SK-N-SH (cell line): ENCODE results near the gene TNRC6B. TPM values are rescaled to one million over a fixed set of nuclear protein-coding genes. Genes with fewer than 3 reads are reported as not detected.

Experiments
- CTCF ChIA-PET: fragments of 300-600, 350-600 bp; formaldehyde crosslinking; extraction: SDS; loops from one replicate; lab custom pipeline; 2021; lab: Yijun Ruan, JAX
- POLR2A ChIA-PET: fragments of 350-600 bp; sonication (Branson Sonifier 250); formaldehyde crosslinking; extraction: SDS; loops from one replicate; lab custom pipeline; 2020; ENCODE audit warnings: antibody characterized with exemption, inconsistent platforms; lab: Yijun Ruan, JAX
- DNase-seq: peaks from one replicate; pipeline ENCODE4 v3.0.0; 2012
- H2AFZ ChIP-seq: fragments of 200-600 bp; sonication (generic); 2 replicates; pipeline ENCODE4 v1.8.1; 2016; ENCODE audit warnings: antibody characterized with exemption, mild to moderate bottlenecking, low read depth
- H3F3A ChIP-seq: fragments of 200-600 bp; sonication (generic); replicated peaks from 2 replicates; pipeline ENCODE3; 2016; ENCODE audit warnings: antibody characterized with exemption, mild to moderate bottlenecking; ENCODE audit not compliant: insufficient read depth
- H3K27ac ChIP-seq, 2 experiments: fragments of 200-500 bp in 1 of 2; fragments of 200-600 bp in 1 of 2; sonication (Bioruptor generic) in 1 of 2; sonication (generic), shearing (Covaris generic) in 1 of 2; 2 replicates each; pipeline versions ENCODE4 v1.5.1 to v1.6.1; 2014 to 2016; ENCODE audit warnings: low read depth in 2 of 2, inconsistent platforms in 1 of 2, low read length in 1 of 2, mild to moderate bottlenecking in 1 of 2, mixed read lengths in 1 of 2
- H3K27me3 ChIP-seq: fragments of 200-600 bp; sonication (generic), shearing (Covaris generic); 2 replicates; pipeline ENCODE4 v1.6.1; 2016; ENCODE audit warnings: mixed run types; ENCODE audit not compliant: insufficient read depth
- H3K36me3 ChIP-seq, 2 experiments: fragments of 200-500 bp in 1 of 2; fragments of 200-600 bp in 1 of 2; sonication (Bioruptor generic) in 1 of 2; sonication (generic) in 1 of 2; replicated peaks in 1 of 2; 2 replicates each; pipeline versions ENCODE3 to v1.5.1; 2014 to 2016; ENCODE audit warnings: low read length in 1 of 2, mild to moderate bottlenecking in 1 of 2; ENCODE audit not compliant: insufficient read depth in 2 of 2, control insufficient read depth in 1 of 2
- H3K4me1 ChIP-seq, 2 experiments: fragments of 200-500 bp in 1 of 2; fragments of 200-600 bp in 1 of 2; sonication (Bioruptor generic) in 1 of 2; sonication (generic), shearing (Covaris generic) in 1 of 2; 2 replicates each; pipeline versions ENCODE4 v1.5.1 to v1.6.1; 2014 to 2016; ENCODE audit warnings: low read depth in 1 of 2, low read length in 1 of 2, mixed run types in 1 of 2; ENCODE audit not compliant: insufficient read depth in 2 of 2, control insufficient read depth in 1 of 2
- H3K4me2 ChIP-seq: fragments of 200-600 bp; sonication (generic), shearing (Covaris generic); 2 replicates; pipeline ENCODE4 v1.6.1; 2017; ENCODE audit warnings: mixed run types
- H3K4me3 ChIP-seq, 2 experiments: fragments of 200-500 bp in 1 of 2; fragments of 200-600 bp in 1 of 2; sonication (Bioruptor generic) in 1 of 2; sonication (generic), shearing (Covaris generic) in 1 of 2; 2 replicates each; pipeline versions ENCODE4 v1.5.1 to v1.8.1; 2014 to 2016; ENCODE audit warnings: low read depth in 2 of 2, inconsistent platforms in 1 of 2, low read length in 1 of 2, mild to moderate bottlenecking in 1 of 2, mixed read lengths in 1 of 2, moderate library complexity in 1 of 2
- H3K79me2 ChIP-seq: fragments of 200-600 bp; sonication (generic); 2 replicates; pipeline ENCODE4 v1.8.1; 2017; ENCODE audit warnings: mild to moderate bottlenecking; ENCODE audit not compliant: insufficient read depth
- H3K9ac ChIP-seq: fragments of 200-600 bp; sonication (generic); 2 replicates; pipeline ENCODE4 v1.6.1; 2017; ENCODE audit warnings: mixed run types
- H3K9me2 ChIP-seq: fragments of 200-600 bp; sonication (generic); 2 replicates; pipeline ENCODE4 v1.6.1; 2017; ENCODE audit warnings: mixed run types
- H3K9me3 ChIP-seq: fragments of 200-600 bp; sonication (generic); 2 replicates; pipeline ENCODE4 v1.6.1; 2017; ENCODE audit warnings: mixed run types, mild to moderate bottlenecking, moderate library complexity
- H4K20me1 ChIP-seq: fragments of 200-600 bp; sonication (generic); 2 replicates; pipeline ENCODE4 v1.6.1; 2017; ENCODE audit warnings: mild to moderate bottlenecking, mixed run types; ENCODE audit not compliant: insufficient read depth
- CHD2 ChIP-seq: fragments of 150-350 bp; IDR thresholded peaks from 2 replicates; pipeline ENCODE4 v1.6.1; 2018; ENCODE audit warnings: low read length; ENCODE audit not compliant: partially characterized antibody
- CTCF ChIP-seq: fragments of 200-600 bp; sonication (generic); IDR thresholded peaks from 2 replicates; pipeline ENCODE4 v1.6.1; 2017; ENCODE audit warnings: antibody characterized with exemption, mild to moderate bottlenecking, moderate library complexity
- ELF1 ChIP-seq: IDR thresholded peaks from 2 replicates; pipeline ENCODE4 v1.4.0; 2012
- EZH2phosphoT487 ChIP-seq: fragments of 200-600 bp; sonication (generic); IDR thresholded peaks from 2 replicates; pipeline ENCODE4 v1.6.1; 2017; ENCODE audit warnings: low read depth, mixed run types, mild to moderate bottlenecking, antibody characterized with exemption, moderate library complexity, borderline replicate concordance
- FOXJ3 ChIP-seq: sonication (generic); formaldehyde crosslinking; IDR thresholded peaks from 2 replicates; pipeline ENCODE4 v1.5.1; 2020; ENCODE audit warnings: mild to moderate bottlenecking, missing genetic modification reagents
- FOXM1 ChIP-seq: IDR thresholded peaks from 2 replicates; pipeline ENCODE4 v1.4.0; 2012; ENCODE audit warnings: low read depth, mild to moderate bottlenecking
- GATA2 ChIP-seq: sonication (generic); formaldehyde crosslinking; IDR thresholded peaks from 2 replicates; pipeline ENCODE4 v1.5.0; 2020; ENCODE audit warnings: mild to moderate bottlenecking, missing genetic modification reagents
- MAX ChIP-seq: IDR thresholded peaks from 2 replicates; pipeline ENCODE4 v1.4.0; 2012; ENCODE audit warnings: low read depth
- MEF2A ChIP-seq: IDR thresholded peaks from 2 replicates; pipeline ENCODE4 v1.4.0; 2012; ENCODE audit warnings: low read depth, borderline replicate concordance
- NFIC ChIP-seq: IDR thresholded peaks from 2 replicates; pipeline ENCODE4 v1.4.0; 2012; ENCODE audit warnings: borderline replicate concordance
- PBX3 ChIP-seq: IDR thresholded peaks from 2 replicates; pipeline ENCODE4; 2012
- RCOR1 ChIP-seq: fragments of 150-350 bp; IDR thresholded peaks from 2 replicates; pipeline ENCODE4 v1.6.1; 2017; ENCODE audit warnings: antibody characterized with exemption, low read length
- RFX5 ChIP-seq: IDR thresholded peaks from 2 replicates; pipeline ENCODE4 v1.6.1; 2012; ENCODE audit warnings: mild to moderate bottlenecking, improper control_type of control experiment, low read length
- RXRA ChIP-seq: IDR thresholded peaks from 2 replicates; pipeline ENCODE4 v1.4.0; 2012; ENCODE audit warnings: low read depth, mild to moderate bottlenecking, borderline replicate concordance
- SMC3 ChIP-seq: IDR thresholded peaks from 2 replicates; pipeline ENCODE4 v1.6.1; 2012; ENCODE audit warnings: low read depth, low read length, improper control_type of control experiment
- TAF1 ChIP-seq: IDR thresholded peaks from 2 replicates; pipeline ENCODE4 v1.6.1; 2012; ENCODE audit warnings: low read depth, mild to moderate bottlenecking, low read length, moderate library complexity, borderline replicate concordance
- USF2 ChIP-seq: fragments of 150-350 bp; IDR thresholded peaks from 2 replicates; pipeline ENCODE4 v1.6.1; 2017; ENCODE audit warnings: antibody characterized with exemption, low read length, low read depth, borderline replicate concordance
- WGBS: methylation state at CpG from one replicate; pipeline ENCODE4 v1.1.6; 2017; ENCODE audit warnings: low lambda C conversion rate; 5-methylcytosine and 5-hydroxymethylcytosine counted together
- polyA plus RNA-seq, 3 experiments: library from polyadenylated mRNA; depleted of rRNA; stranded (reverse); fragments of >200 nt; gene quantifications; 2 replicates each; pipeline ENCODE4 v1.2.3, GENCODE V29; 2012

TNRC6B gene
- polyA plus RNA-seq, 1 of the 3 experiments (the other 2 are of a cell fraction), result 1.2 TPM

GRCh38 chr22:40250608-40251007, 72.9 kb downstream of the TNRC6B start:
- Histone ChIP-seq H3K27ac (no peak overlapping the region), H3K4me3 (no peak overlapping the region), H3K9me3 (no peaks in the 10 kb centered on the region), H3F3A (no peaks in the 10 kb centered on the region), H3K36me3 (no peaks in the 10 kb centered on the region), H3K4me2 (no peak overlapping the region), H3K79me2 (peaks cover 6% of the 10 kb centered on the region; the same call in 1 of the 2 replicates), H3K27me3 (no peaks in the 10 kb centered on the region), H3K9me2 (no peaks in the 10 kb centered on the region), H3K9ac (no peak overlapping the region), H3K4me1 (peaks cover 0 to 5% of the 10 kb centered on the region in 2 experiments; a peak in 1 of 4 replicates), H2AFZ (no peak overlapping the region), H4K20me1 (no peaks in the 10 kb centered on the region)
- TF ChIP-seq CTCF (no peak), SMC3 (no peak), USF2 (no peak), NFIC (no peak), MAX (no peak), MEF2A (no peak), RXRA (no peak), TAF1 (no peak), FOXJ3 (no peak), PBX3 (no peak), CHD2 (no peak), ELF1 (no peak), RCOR1 (no peak), RFX5 (no peak), GATA2 (no peak), FOXM1 (no peak), EZH2phosphoT487 (no peak)
- no peak for DNase-seq
- POLR2A ChIA-PET, result no interaction called here
- WGBS, result 91% methylated on average over 3 of the region's 3 CpGs
- CTCF ChIA-PET, result no interaction called here
